ENCODE measurements around the gene COLEC11. TPM values are rescaled to one million over a fixed set of nuclear protein-coding genes. Genes with fewer than 3 reads are reported as not detected.

COLEC11 gene
- total and polyA plus RNA-seq, 9 of the 15 experiments (the other 6 are each of a cell fraction or from before 2014, with no cell fraction given): 0.32 to 4.3 (median 1.8) TPM

DNA sequence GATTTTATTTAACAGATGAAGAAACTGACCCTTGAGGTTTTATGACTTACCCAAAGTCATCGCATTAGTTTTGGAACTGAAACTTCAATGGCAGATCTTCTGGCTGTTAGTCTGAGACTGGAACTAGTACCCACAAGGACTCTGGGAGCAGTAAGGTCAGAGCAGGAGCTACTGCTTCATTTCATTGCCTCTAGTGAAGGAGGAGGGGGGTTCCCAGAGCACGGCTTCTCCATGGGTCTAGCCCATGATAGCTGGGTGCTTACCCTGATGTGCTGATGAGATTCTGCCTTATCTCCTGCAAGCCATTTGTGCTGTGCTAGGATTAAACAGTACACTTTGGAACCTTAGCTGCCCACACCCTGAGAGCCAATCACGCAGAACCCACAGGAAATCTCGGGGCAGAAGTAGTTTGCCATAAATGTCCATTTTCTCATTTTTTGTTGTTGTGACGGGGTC is 31.4 kb upstream of the COLEC11 start:
- DNase-seq (ENCODE audit: extremely low read depth in 1 of 4, low spot score in 3 of 4) (peak in 2 of 4 experiments; percentile 60 to 63), ATAC-seq (peak; percentile 75), FAIRE-seq (peak; percentile 83)
- no peak overlapping the region for H3K27ac ChIP-seq (ENCODE audit: extremely low read depth, low read depth, low read length)
- H3K9me3 ChIP-seq (replicated peaks; ENCODE audit: control insufficient read depth, insufficient read depth, low read depth, low read length): no peaks in the 10 kb centered on the region
- ChIA-PET POLR2A (interaction anchor here (0.6 to 1.4 kb wide), 2 partner anchors 16 to 21 kb away, joined by 3 to 4 read pairs; no protein-coding TSS in a partner anchor), CTCF (ENCODE audit: low intra/inter-chr PET ratio) (no interaction called here)
- WGBS (ENCODE audit: insufficient coverage, low coverage, missing lambda C conversion rate): 9% methylated on average over 5 of the region's 5 CpGs
- H3K79me2 ChIP-seq (ENCODE audit: control insufficient read depth, insufficient read depth, low read length): peaks cover 7% of the 10 kb centered on the region; the same call in 2 of the 3 replicates
- H2AFZ ChIP-seq (ENCODE audit: low read depth, low read length): peak overlapping the region; percentile 38; the same call in 1 of the 2 replicates
- BruUV-seq (replicated peaks): no TSS peak
- intact Hi-C loops (cut with micrococcal nuclease): no loop called here
- H3K27me3 ChIP-seq (ENCODE audit: control insufficient read depth in 2 of 2, insufficient read depth in 2 of 2, low read length in 2 of 2): no peaks in the 10 kb centered on the region
- in situ Hi-C loops (cut with MboI): no loop called here
- peak overlapping the region; percentile 46; the same call in 1 of the 2 replicates for H3K4me2 ChIP-seq (ENCODE audit: insufficient read depth, low read length)
- H3K9ac ChIP-seq (ENCODE audit: insufficient read depth in 1 of 2, low read depth in 2 of 2, low read length in 2 of 2): peak overlapping the region; percentile 7 to 81; a peak in 1 of 4 replicates
- H4K20me1 ChIP-seq (replicated peaks; ENCODE audit: control insufficient read depth, insufficient read depth, low read length): no peaks in the 10 kb centered on the region
- H3K4me3 ChIP-seq: no peak overlapping the region
- H3K36me3 ChIP-seq (ENCODE audit: control insufficient read depth, insufficient read depth, low read length): peaks cover 2% of the 10 kb centered on the region; the same call in 1 of the 3 replicates
- no peaks in the 10 kb centered on the region for H3K9me1 ChIP-seq (ENCODE audit: control insufficient read depth, insufficient read depth, low read length)
- H3K4me1 ChIP-seq (replicated peaks in 1 of 2; ENCODE audit: control insufficient read depth in 2 of 2, insufficient read depth in 2 of 2, low read length in 2 of 2): peaks cover 16 to 31% of the 10 kb centered on the region in 2 experiments
- TF ChIP-seq, protein P1, sequence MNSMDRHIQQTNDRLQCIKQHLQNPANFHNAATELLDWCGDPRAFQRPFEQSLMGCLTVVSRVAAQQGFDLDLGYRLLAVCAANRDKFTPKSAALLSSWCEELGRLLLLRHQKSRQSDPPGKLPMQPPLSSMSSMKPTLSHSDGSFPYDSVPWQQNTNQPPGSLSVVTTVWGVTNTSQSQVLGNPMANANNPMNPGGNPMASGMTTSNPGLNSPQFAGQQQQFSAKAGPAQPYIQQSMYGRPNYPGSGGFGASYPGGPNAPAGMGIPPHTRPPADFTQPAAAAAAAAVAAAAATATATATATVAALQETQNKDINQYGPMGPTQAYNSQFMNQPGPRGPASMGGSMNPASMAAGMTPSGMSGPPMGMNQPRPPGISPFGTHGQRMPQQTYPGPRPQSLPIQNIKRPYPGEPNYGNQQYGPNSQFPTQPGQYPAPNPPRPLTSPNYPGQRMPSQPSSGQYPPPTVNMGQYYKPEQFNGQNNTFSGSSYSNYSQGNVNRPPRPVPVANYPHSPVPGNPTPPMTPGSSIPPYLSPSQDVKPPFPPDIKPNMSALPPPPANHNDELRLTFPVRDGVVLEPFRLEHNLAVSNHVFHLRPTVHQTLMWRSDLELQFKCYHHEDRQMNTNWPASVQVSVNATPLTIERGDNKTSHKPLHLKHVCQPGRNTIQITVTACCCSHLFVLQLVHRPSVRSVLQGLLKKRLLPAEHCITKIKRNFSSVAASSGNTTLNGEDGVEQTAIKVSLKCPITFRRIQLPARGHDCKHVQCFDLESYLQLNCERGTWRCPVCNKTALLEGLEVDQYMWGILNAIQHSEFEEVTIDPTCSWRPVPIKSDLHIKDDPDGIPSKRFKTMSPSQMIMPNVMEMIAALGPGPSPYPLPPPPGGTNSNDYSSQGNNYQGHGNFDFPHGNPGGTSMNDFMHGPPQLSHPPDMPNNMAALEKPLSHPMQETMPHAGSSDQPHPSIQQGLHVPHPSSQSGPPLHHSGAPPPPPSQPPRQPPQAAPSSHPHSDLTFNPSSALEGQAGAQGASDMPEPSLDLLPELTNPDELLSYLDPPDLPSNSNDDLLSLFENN (IDR thresholded peaks at IDR 0.05; ENCODE audit: low read depth in 2 of 2, low read length in 2 of 2): no peak
- TF ChIP-seq ZNF445 (CRISPR knock-in tag; IDR thresholded peaks at IDR 0.05; ENCODE audit: low read depth): no peak
- TF ChIP-seq, protein P2, sequence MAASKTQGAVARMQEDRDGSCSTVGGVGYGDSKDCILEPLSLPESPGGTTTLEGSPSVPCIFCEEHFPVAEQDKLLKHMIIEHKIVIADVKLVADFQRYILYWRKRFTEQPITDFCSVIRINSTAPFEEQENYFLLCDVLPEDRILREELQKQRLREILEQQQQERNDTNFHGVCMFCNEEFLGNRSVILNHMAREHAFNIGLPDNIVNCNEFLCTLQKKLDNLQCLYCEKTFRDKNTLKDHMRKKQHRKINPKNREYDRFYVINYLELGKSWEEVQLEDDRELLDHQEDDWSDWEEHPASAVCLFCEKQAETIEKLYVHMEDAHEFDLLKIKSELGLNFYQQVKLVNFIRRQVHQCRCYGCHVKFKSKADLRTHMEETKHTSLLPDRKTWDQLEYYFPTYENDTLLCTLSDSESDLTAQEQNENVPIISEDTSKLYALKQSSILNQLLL (CRISPR knock-in tag; IDR thresholded peaks at IDR 0.05; ENCODE audit: borderline replicate concordance): no peak
- 0 out of 2 replicates have a peak, but pooled peaks have one; percentile 27 for TF ChIP-seq SMARCE1 (IDR thresholded peaks at IDR 0.05)
- no peak for TF ChIP-seq RFX1 (IDR thresholded peaks at IDR 0.05)
- 0 out of 2 replicates have a peak, but pooled peaks have one; percentile 14 for TF ChIP-seq MTA2 (IDR thresholded peaks at IDR 0.05; ENCODE audit: low read depth)
- no peak for TF ChIP-seq DDX20 (tag; IDR thresholded peaks at IDR 0.05; ENCODE audit: low read depth)
- TF ChIP-seq JUNB (CRISPR knock-in tag; conservative IDR thresholded peaks at IDR 0.05): no peak
- TF ChIP-seq ETS2 (tag; IDR thresholded peaks at IDR 0.05; ENCODE audit: borderline replicate concordance, poor library complexity, severe bottlenecking): no peak
- no peak for TF ChIP-seq SRSF7 (optimal IDR thresholded peaks at IDR 0.05; ENCODE audit: low read depth, low read length)
- TF ChIP-seq FOXJ2 (tag; IDR thresholded peaks at IDR 0.05): 0 out of 2 replicates have a peak, but pooled peaks have one; percentile 43
- 0 out of 2 replicates have a peak, but pooled peaks have one; percentile 33 for TF ChIP-seq CTBP1 (IDR thresholded peaks at IDR 0.05; ENCODE audit: borderline replicate concordance)
- TF ChIP-seq SOX6 (IDR thresholded peaks at IDR 0.05): peak; percentile 45; the same call in 1 of the 2 replicates
- no peak for TF ChIP-seq ATF7 (IDR thresholded peaks at IDR 0.05)
- peak; percentile 46; the same call in 1 of the 2 replicates for TF ChIP-seq TCF3 (CRISPR knock-in tag; IDR thresholded peaks at IDR 0.05)
- no peak for TF ChIP-seq TAF15 (IDR thresholded peaks at IDR 0.05; ENCODE audit: low read depth, low read length)
- TF ChIP-seq EP300 (IDR thresholded peaks at IDR 0.05; ENCODE audit: low read length): 0 out of 2 replicates have a peak, but pooled peaks have one; percentile 27
- TF ChIP-seq NFIC (IDR thresholded peaks at IDR 0.05): 0 out of 2 replicates have a peak, but pooled peaks have one; percentile 10
- TF ChIP-seq SMAD3 (CRISPR knock-in tag; conservative IDR thresholded peaks at IDR 0.05): no peak
- no peak for TF ChIP-seq ZNF695 (CRISPR knock-in tag; IDR thresholded peaks at IDR 0.05)
